ENCODE data around the gene PTTG2. TPM values are rescaled to one million over a fixed set of nuclear protein-coding genes. Genes with fewer than 3 reads are reported as not detected.

PTTG2 gene
- polyA plus RNA-seq, 1 donor from 2014 or later = not detected

- TF ChIP-seq MXI1 (conservative IDR thresholded peaks at IDR 0.05; ENCODE audit: poor library complexity, severe bottlenecking) = no peak
- TF ChIP-seq TAF1 (IDR thresholded peaks at IDR 0.05; ENCODE audit: low read depth) = no peak
- no peak for TF ChIP-seq CTCF (IDR thresholded peaks at IDR 0.05; ENCODE audit: poor library complexity, severe bottlenecking)
- no peak for TF ChIP-seq RAD21 (conservative IDR thresholded peaks at IDR 0.05)
- TF ChIP-seq EZH2 (IDR thresholded peaks at IDR 0.05; ENCODE audit: borderline replicate concordance, insufficient read depth, low read length, poor library complexity, severe bottlenecking) = no peak
- TF ChIP-seq, protein P1, sequence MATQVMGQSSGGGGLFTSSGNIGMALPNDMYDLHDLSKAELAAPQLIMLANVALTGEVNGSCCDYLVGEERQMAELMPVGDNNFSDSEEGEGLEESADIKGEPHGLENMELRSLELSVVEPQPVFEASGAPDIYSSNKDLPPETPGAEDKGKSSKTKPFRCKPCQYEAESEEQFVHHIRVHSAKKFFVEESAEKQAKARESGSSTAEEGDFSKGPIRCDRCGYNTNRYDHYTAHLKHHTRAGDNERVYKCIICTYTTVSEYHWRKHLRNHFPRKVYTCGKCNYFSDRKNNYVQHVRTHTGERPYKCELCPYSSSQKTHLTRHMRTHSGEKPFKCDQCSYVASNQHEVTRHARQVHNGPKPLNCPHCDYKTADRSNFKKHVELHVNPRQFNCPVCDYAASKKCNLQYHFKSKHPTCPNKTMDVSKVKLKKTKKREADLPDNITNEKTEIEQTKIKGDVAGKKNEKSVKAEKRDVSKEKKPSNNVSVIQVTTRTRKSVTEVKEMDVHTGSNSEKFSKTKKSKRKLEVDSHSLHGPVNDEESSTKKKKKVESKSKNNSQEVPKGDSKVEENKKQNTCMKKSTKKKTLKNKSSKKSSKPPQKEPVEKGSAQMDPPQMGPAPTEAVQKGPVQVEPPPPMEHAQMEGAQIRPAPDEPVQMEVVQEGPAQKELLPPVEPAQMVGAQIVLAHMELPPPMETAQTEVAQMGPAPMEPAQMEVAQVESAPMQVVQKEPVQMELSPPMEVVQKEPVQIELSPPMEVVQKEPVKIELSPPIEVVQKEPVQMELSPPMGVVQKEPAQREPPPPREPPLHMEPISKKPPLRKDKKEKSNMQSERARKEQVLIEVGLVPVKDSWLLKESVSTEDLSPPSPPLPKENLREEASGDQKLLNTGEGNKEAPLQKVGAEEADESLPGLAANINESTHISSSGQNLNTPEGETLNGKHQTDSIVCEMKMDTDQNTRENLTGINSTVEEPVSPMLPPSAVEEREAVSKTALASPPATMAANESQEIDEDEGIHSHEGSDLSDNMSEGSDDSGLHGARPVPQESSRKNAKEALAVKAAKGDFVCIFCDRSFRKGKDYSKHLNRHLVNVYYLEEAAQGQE (IDR thresholded peaks at IDR 0.05; ENCODE audit: borderline replicate concordance) = no peak
- TF ChIP-seq SMC3 (conservative IDR thresholded peaks at IDR 0.05; ENCODE audit: poor library complexity) = no peak
- no peak for TF ChIP-seq EP300 (conservative IDR thresholded peaks at IDR 0.05; ENCODE audit: poor library complexity, severe bottlenecking)
- TF ChIP-seq POLR2AphosphoS5 (IDR thresholded peaks at IDR 0.05) = no peak
- Histone ChIP-seq H3K9me2 (ENCODE audit: insufficient read depth, low read length) (no peaks in the 10 kb centered on the region), H3K4me2 (ENCODE audit: low read length) (peak overlapping the region; percentile 61), H4K20me1 (ENCODE audit: insufficient read depth) (no peaks in the 10 kb centered on the region), H3K4me3 (ENCODE audit: low read length) (peak overlapping the region; percentile 82), H3K36me3 (ENCODE audit: insufficient read depth, low read length) (no peaks in the 10 kb centered on the region), H3K79me2 (replicated peaks; ENCODE audit: insufficient read depth, low read length) (peaks cover 2% of the 10 kb centered on the region), H3K27ac (ENCODE audit: low read length) (no peak overlapping the region), H3K9me3 (ENCODE audit: low read length) (no peaks in the 10 kb centered on the region), H3K27me3 (ENCODE audit: insufficient read depth, low read depth, low read length) (no peaks in the 10 kb centered on the region), H3F3A (ENCODE audit: insufficient read depth, low read length, poor library complexity, severe bottlenecking) (no peaks in the 10 kb centered on the region), H2AFZ (ENCODE audit: low read depth, low read length) (no peak overlapping the region), H3K9ac (ENCODE audit: low read length) (no peak overlapping the region)
These were observed 18.2 kb downstream of the PTTG2 start for GRCh38 chr4:37978248-37978924.

DNA sequence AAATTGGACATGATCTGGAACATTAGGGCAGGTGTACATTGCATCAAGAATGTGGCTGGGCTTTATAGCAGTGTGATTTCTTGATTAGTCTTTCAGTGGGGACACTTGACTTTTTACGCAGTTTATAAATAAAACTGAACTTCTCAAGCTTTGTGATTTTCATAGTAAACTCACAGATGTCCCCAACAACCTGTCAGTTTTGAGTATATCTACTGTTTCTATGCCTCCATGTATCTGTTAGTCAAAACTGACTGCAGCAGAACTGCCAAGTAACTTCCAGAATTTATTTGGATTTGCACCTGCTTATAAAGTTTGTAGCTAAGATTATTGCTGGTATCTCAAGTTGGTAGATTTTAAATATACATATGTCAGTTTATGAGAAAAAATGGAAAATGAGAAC lies 20.0 kb downstream of the PTTG2 start:
- TF ChIP-seq, protein P1 (IDR thresholded peaks at IDR 0.05; ENCODE audit: borderline replicate concordance) = no peak
- TF ChIP-seq CTCF (IDR thresholded peaks at IDR 0.05; ENCODE audit: poor library complexity, severe bottlenecking) (no peak), POLR2AphosphoS5 (IDR thresholded peaks at IDR 0.05) (no peak), RAD21 (conservative IDR thresholded peaks at IDR 0.05) (no peak), SMC3 (conservative IDR thresholded peaks at IDR 0.05; ENCODE audit: poor library complexity) (no peak), TAF1 (IDR thresholded peaks at IDR 0.05; ENCODE audit: low read depth) (no peak), EP300 (conservative IDR thresholded peaks at IDR 0.05; ENCODE audit: poor library complexity, severe bottlenecking) (no peak), MXI1 (conservative IDR thresholded peaks at IDR 0.05; ENCODE audit: poor library complexity, severe bottlenecking) (no peak), EZH2 (IDR thresholded peaks at IDR 0.05; ENCODE audit: borderline replicate concordance, insufficient read depth, low read length, poor library complexity, severe bottlenecking) (no peak)
- Histone ChIP-seq H3K27ac (ENCODE audit: low read length) (no peak overlapping the region), H3K79me2 (replicated peaks; ENCODE audit: insufficient read depth, low read length) (peaks cover 6% of the 10 kb centered on the region), H3F3A (ENCODE audit: insufficient read depth, low read length, poor library complexity, severe bottlenecking) (no peaks in the 10 kb centered on the region), H3K9me3 (ENCODE audit: low read length) (no peaks in the 10 kb centered on the region), H3K4me3 (ENCODE audit: low read length) (no peak overlapping the region), H3K9ac (ENCODE audit: low read length) (no peak overlapping the region), H3K9me2 (ENCODE audit: insufficient read depth, low read length) (no peaks in the 10 kb centered on the region), H3K36me3 (ENCODE audit: insufficient read depth, low read length) (no peaks in the 10 kb centered on the region), H3K4me2 (ENCODE audit: low read length) (no peak overlapping the region), H3K27me3 (ENCODE audit: insufficient read depth, low read depth, low read length) (no peaks in the 10 kb centered on the region), H2AFZ (ENCODE audit: low read depth, low read length) (no peak overlapping the region), H4K20me1 (ENCODE audit: insufficient read depth) (no peaks in the 10 kb centered on the region)

Data from neural cell (in vitro differentiated cells).